NT2/D1 (cell line): ENCODE data around the gene SLF1.

Experiments
- DNase-seq: peaks from one replicate; pipeline ENCODE4 v3.0.0-alpha.2; 2011; ENCODE audit warnings: low read depth, low spot score
- H3K27me3 ChIP-seq: 2 replicates; pipeline ENCODE4 v1.6.0; 2011; ENCODE audit warnings: mild to moderate bottlenecking; ENCODE audit not compliant: insufficient read length, insufficient read depth
- H3K36me3 ChIP-seq: 2 replicates; pipeline ENCODE4 v1.6.1; 2011; ENCODE audit warnings: mild to moderate bottlenecking, low read length, mixed read lengths; ENCODE audit not compliant: insufficient read depth, insufficient read length
- H3K4me1 ChIP-seq: 2 replicates; pipeline ENCODE4 v1.5.1; 2011; ENCODE audit not compliant: insufficient read depth, insufficient read length
- H3K4me3 ChIP-seq: 2 replicates; pipeline ENCODE4 v1.5.1; 2011; ENCODE audit warnings: low read depth; ENCODE audit not compliant: insufficient read length
- H3K9ac ChIP-seq: 2 replicates; pipeline ENCODE4 v1.6.0; 2011; ENCODE audit warnings: low read depth; ENCODE audit not compliant: insufficient read length
- H3K9me3 ChIP-seq: 2 replicates; pipeline ENCODE4 v1.5.1; 2011; ENCODE audit warnings: mild to moderate bottlenecking, low read length; ENCODE audit not compliant: insufficient read depth
- SUZ12 ChIP-seq: IDR thresholded peaks from 2 replicates; pipeline ENCODE4 v1.6.1; 2011; ENCODE audit not compliant: insufficient read length, insufficient read depth; ENCODE audit errors: extremely low read depth
- YY1 ChIP-seq: IDR thresholded peaks from 2 replicates; pipeline ENCODE4 v1.6.1; 2011; ENCODE audit not compliant: insufficient read length, insufficient read depth
- ZNF274 ChIP-seq: IDR thresholded peaks from 2 replicates; pipeline ENCODE4 v1.6.1; 2011; ENCODE audit warnings: mild to moderate bottlenecking, low read depth, low read length

Gene SLF1

DNA sequence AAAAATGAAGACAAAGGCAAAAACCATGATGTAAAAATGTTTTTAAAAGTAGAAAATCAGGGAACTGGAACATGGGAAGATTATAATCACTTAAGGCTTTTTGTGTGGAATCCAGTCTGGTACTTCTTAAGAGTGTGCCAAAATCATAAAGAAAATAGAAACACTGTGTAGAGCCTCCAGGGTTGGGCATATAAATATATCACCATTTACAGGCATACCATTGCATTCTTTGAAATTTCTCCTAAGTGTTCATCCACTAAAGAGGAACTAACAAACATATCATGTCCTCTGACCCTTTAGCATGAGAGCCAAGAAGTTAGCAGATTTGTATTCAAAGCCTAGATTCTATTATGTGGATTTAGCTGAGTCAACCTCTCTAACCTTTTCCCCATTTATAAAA is 93.3 kb downstream of the SLF1 start:
- no peak overlapping the region for H3K9ac ChIP-seq
- TF ChIP-seq ZNF274 (no peak), SUZ12 (no peak), YY1 (no peak)
- peaks cover 18% of the 10 kb centered on the region for H3K36me3 ChIP-seq
- H3K27me3 ChIP-seq = no peaks in the 10 kb centered on the region
- DNase-seq = no peak
- H3K4me1 ChIP-seq = no peaks in the 10 kb centered on the region
- no peak overlapping the region for H3K4me3 ChIP-seq
- H3K9me3 ChIP-seq = no peaks in the 10 kb centered on the region

- no peak overlapping the region for H3K9ac ChIP-seq
- H3K4me3 ChIP-seq = no peak overlapping the region
- no peak for DNase-seq
- H3K27me3 ChIP-seq = no peaks in the 10 kb centered on the region
- TF ChIP-seq ZNF274 = no peak
- TF ChIP-seq YY1 = no peak
- TF ChIP-seq SUZ12 = no peak
- H3K9me3 ChIP-seq = no peaks in the 10 kb centered on the region
- peaks cover 8% of the 10 kb centered on the region for H3K36me3 ChIP-seq
- no peaks in the 10 kb centered on the region for H3K4me1 ChIP-seq
Observed at GRCh38 chr5:94715768-94716167, 97.3 kb downstream of the SLF1 start.

- no peaks in the 10 kb centered on the region for H3K9me3 ChIP-seq
- no peaks in the 10 kb centered on the region for H3K27me3 ChIP-seq
- no peaks in the 10 kb centered on the region for H3K36me3 ChIP-seq
- H3K4me3 ChIP-seq = no peak overlapping the region
- H3K4me1 ChIP-seq = no peaks in the 10 kb centered on the region
- DNase-seq = no peak
- TF ChIP-seq ZNF274 (no peak), YY1 (no peak)
- no peak overlapping the region for H3K9ac ChIP-seq
Observed at GRCh38 chr5:94725142-94725541, 106.7 kb downstream of the SLF1 start.

- no peak for DNase-seq
Observed at GRCh38 chr5:94731471-94731870, 113.0 kb downstream of the SLF1 start.

GRCh38 chr5:94736498-94736897 is 118.0 kb downstream of the SLF1 start:
- Histone ChIP-seq H3K4me3 (no peak overlapping the region), H3K27me3 (no peaks in the 10 kb centered on the region), H3K9ac (no peak overlapping the region), H3K36me3 (no peaks in the 10 kb centered on the region), H3K4me1 (no peaks in the 10 kb centered on the region), H3K9me3 (no peaks in the 10 kb centered on the region)
- no peak for TF ChIP-seq ZNF274
- no peak for TF ChIP-seq YY1
- no peak for TF ChIP-seq SUZ12
- no peak for DNase-seq

More at GRCh38 chr5:94731471-94731870, 113.0 kb downstream of the SLF1 start:
- Histone ChIP-seq H3K9ac (no peak overlapping the region), H3K36me3 (no peaks in the 10 kb centered on the region), H3K27me3 (no peaks in the 10 kb centered on the region), H3K9me3 (no peaks in the 10 kb centered on the region), H3K4me3 (no peak overlapping the region), H3K4me1 (no peaks in the 10 kb centered on the region)
- TF ChIP-seq YY1 (no peak), ZNF274 (no peak), SUZ12 (no peak)

- no peaks in the 10 kb centered on the region for H3K9me3 ChIP-seq
- no peak for TF ChIP-seq ZNF274
- TF ChIP-seq SUZ12 = no peak
- no peak for TF ChIP-seq YY1
- DNase-seq = no peak
Observed at GRCh38 chr5:94740286-94740685, 121.8 kb downstream of the SLF1 start.

DNA sequence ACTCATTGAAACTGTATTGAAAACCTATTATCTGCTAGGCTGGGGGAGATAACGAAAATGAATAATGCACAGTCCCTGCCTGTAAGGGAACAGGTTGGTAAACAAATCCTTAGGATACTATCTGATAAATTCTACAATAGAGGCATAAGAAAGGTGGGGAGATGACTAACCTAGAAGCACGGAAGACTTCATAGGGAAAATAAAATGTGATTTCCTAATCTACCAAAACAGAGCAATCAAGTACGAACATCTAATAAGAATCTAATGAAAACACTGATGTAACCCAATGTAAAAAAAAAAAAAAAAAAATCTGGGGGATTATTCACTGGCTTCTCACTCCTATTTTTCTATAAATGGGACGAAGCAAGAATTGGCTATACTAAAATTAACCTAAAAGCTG is 124.4 kb downstream of the SLF1 start:
- no peak overlapping the region for H3K4me3 ChIP-seq
- TF ChIP-seq ZNF274 (no peak), SUZ12 (no peak), YY1 (no peak)

More at GRCh38 chr5:94740286-94740685, 121.8 kb downstream of the SLF1 start:
- H3K36me3 ChIP-seq = no peaks in the 10 kb centered on the region
- H3K4me3 ChIP-seq = no peak overlapping the region
- no peaks in the 10 kb centered on the region for H3K27me3 ChIP-seq
- no peak overlapping the region for H3K9ac ChIP-seq
- no peaks in the 10 kb centered on the region for H3K4me1 ChIP-seq

GRCh38 chr5:94744906-94745305 is 126.4 kb downstream of the SLF1 start:
- Histone ChIP-seq H3K27me3 (no peaks in the 10 kb centered on the region), H3K4me1 (no peaks in the 10 kb centered on the region), H3K36me3 (no peaks in the 10 kb centered on the region), H3K4me3 (no peak overlapping the region), H3K9ac (no peak overlapping the region), H3K9me3 (no peaks in the 10 kb centered on the region)
- TF ChIP-seq YY1 (no peak), ZNF274 (no peak), SUZ12 (no peak)
- no peak for DNase-seq

More for the DNA sequence above, 124.4 kb downstream of the SLF1 start:
- no peaks in the 10 kb centered on the region for H3K9me3 ChIP-seq
- H3K27me3 ChIP-seq = no peaks in the 10 kb centered on the region
- no peak for DNase-seq
- no peaks in the 10 kb centered on the region for H3K4me1 ChIP-seq
- H3K36me3 ChIP-seq = no peaks in the 10 kb centered on the region
- H3K9ac ChIP-seq = no peak overlapping the region
